Panc1 (cell line): ENCODE measurements around the gene NMNAT3. TPM values are rescaled to one million over a fixed set of nuclear protein-coding genes. Genes with fewer than 3 reads are reported as not detected.

Experiments
- ATAC-seq: fragments of 200-7000 bp; cut with Tn5 transposase; 2 replicates; pipeline ENCODE4 v1.9.1; 2020; ENCODE audit warnings: mild to moderate bottlenecking, moderate library complexity
- BruUV-seq: library from RNA; stranded (reverse); fragments of 400-500 nt; replicated peaks from 2 replicates; lab custom pipeline; 2021; lab: Mats Ljungman, UMichigan
- CTCF ChIA-PET: fragments of 300-600 bp; sonication (Branson Sonifier 250); formaldehyde crosslinking; loops from one replicate; lab custom pipeline; 2022; ENCODE audit warnings: antibody characterized with exemption; lab: Charles Lee
- POLR2A ChIA-PET: fragments of 300-600 bp; sonication (Branson Sonifier 250); formaldehyde crosslinking; loops from one replicate; lab custom pipeline; 2022; ENCODE audit warnings: antibody characterized with exemption; lab: Charles Lee
- DNase-seq: peaks from one replicate; pipeline ENCODE4 v3.0.0-alpha.2; 2010; ENCODE audit warnings: low read depth, low spot score
- H3K27ac ChIP-seq: 2 replicates; pipeline ENCODE4 v1.5.1; 2011; ENCODE audit warnings: mild to moderate bottlenecking, low read length, inconsistent platforms
- H3K27me3 ChIP-seq: fragments of 200-500 bp; sonication (Bioruptor generic); 2 replicates; pipeline ENCODE4 v1.6.0; 2014; ENCODE audit warnings: low read length, inconsistent platforms; ENCODE audit not compliant: control insufficient read depth, insufficient read depth
- H3K36me3 ChIP-seq: fragments of 200-500 bp; sonication (Bioruptor generic); 2 replicates; pipeline ENCODE4 v1.5.1; 2014; ENCODE audit warnings: inconsistent platforms, mild to moderate bottlenecking, low read length, moderate library complexity; ENCODE audit not compliant: control insufficient read depth, insufficient read depth
- H3K4me1 ChIP-seq: 2 replicates; pipeline ENCODE4 v1.5.1; 2011; ENCODE audit warnings: inconsistent platforms, mild to moderate bottlenecking, low read length, moderate library complexity; ENCODE audit not compliant: control insufficient read depth, insufficient read depth
- H3K4me3 ChIP-seq, 2 experiments: 2 replicates each; pipeline ENCODE4 v1.5.1; 2011 to 2012; ENCODE audit warnings: low read depth in 2 of 2, low read length in 2 of 2, mild to moderate bottlenecking in 2 of 2, inconsistent platforms in 1 of 2, moderate library complexity in 1 of 2
- H3K9me3 ChIP-seq: fragments of 200-500 bp; sonication (Bioruptor generic); 2 replicates; pipeline ENCODE4 v1.5.1; 2014; ENCODE audit warnings: low read depth, mild to moderate bottlenecking, inconsistent platforms, low read length, moderate library complexity; ENCODE audit not compliant: control insufficient read depth, insufficient read depth
- POLR2AphosphoS5 ChIP-seq: IDR thresholded peaks from 2 replicates; pipeline ENCODE4 v1.6.1; 2012; ENCODE audit warnings: mild to moderate bottlenecking, low read depth, low read length, moderate library complexity
- SIN3A ChIP-seq: IDR thresholded peaks from 2 replicates; pipeline ENCODE4 v1.6.1; 2012; ENCODE audit warnings: low read depth, mild to moderate bottlenecking, low read length, moderate library complexity, borderline replicate concordance; ENCODE audit not compliant: insufficient read depth
- TCF7L2 ChIP-seq: IDR thresholded peaks from 2 replicates; pipeline ENCODE4 v1.6.1; 2011; ENCODE audit warnings: mild to moderate bottlenecking, low read depth, low read length, inconsistent platforms
- in situ Hi-C: cut with HindIII; loops from 2 replicates; pipeline ENCODE4 v1.10.0; 2016; ENCODE audit warnings: low sequenced_read_pairs, low pct_unique_long_range_greater_than_20kb
- intact Hi-C: fragments of 100-400 bp; cut with micrococcal nuclease; formaldehyde crosslinking; loops from one replicate; pipeline ENCODE4 v1.10.0; 2022; ENCODE audit not compliant: unreplicated experiment
- total RNA-seq: library from RNA; stranded (reverse); gene quantifications from one replicate; pipeline ENCODE4 v1.2.1, GENCODE V29; 2021; ENCODE audit not compliant: unreplicated experiment
- TF ChIP-seq, protein P1 (sequence below), 2 experiments: IDR thresholded peaks; 2 replicates each; pipeline ENCODE4 v1.6.1; 2011 to 2012; ENCODE audit warnings: low read depth in 2 of 2, control low read depth in 1 of 2, low read length in 1 of 2, mild to moderate bottlenecking in 1 of 2, moderate library complexity in 1 of 2; ENCODE audit not compliant: insufficient read depth in 1 of 2
- TF ChIP-seq, protein P2 (sequence below): fragments of 450-650 bp; IDR thresholded peaks from 2 replicates; pipeline ENCODE4 v1.5.1; 2017; ENCODE audit warnings: mild to moderate bottlenecking

The NMNAT3 gene
- total RNA-seq, 1 experiment from 2014 or later, result 1.9 TPM

DNA sequence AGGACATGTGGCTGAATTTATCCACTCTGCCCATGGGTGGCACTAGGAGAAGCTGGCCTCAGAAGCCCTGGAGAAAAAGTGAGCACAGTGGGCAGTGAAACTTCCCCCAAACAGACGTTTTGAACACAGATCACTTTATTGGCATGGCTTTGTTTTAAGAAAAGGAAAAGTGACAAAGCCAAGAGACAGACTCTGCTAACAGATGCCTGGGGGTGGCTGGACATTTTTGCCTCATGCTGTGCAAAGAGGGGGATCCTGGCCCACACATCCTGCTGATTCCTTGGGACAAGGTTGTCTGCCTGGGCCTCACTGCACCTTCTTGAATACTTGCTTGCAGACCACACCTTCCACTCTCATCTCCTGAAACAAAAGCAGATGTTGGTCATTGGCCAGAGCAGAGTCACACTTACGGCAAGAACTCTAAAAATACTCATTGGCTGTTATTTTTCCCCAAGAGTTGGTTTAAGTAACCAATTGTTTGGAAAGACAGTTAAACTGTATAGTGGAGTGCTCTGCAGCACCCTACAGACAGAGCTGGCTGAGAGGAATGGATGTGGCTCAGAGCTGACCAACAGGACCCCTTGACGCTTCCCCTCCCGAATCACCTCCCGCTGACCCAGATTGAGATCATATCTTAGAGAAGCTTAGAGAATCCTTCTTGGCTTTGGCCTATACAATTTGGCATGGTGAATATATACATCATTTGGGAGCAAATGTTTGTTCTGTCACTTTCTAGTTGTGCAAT lies 160.3 kb downstream of the NMNAT3 start:
- BruUV-seq, result no TSS peak
- in situ Hi-C loops, result no loop called here
- no peak overlapping the region for H3K27ac ChIP-seq
- intact Hi-C loops, result no loop called here
- no peaks in the 10 kb centered on the region for H3K36me3 ChIP-seq
- TF ChIP-seq, protein P1, sequence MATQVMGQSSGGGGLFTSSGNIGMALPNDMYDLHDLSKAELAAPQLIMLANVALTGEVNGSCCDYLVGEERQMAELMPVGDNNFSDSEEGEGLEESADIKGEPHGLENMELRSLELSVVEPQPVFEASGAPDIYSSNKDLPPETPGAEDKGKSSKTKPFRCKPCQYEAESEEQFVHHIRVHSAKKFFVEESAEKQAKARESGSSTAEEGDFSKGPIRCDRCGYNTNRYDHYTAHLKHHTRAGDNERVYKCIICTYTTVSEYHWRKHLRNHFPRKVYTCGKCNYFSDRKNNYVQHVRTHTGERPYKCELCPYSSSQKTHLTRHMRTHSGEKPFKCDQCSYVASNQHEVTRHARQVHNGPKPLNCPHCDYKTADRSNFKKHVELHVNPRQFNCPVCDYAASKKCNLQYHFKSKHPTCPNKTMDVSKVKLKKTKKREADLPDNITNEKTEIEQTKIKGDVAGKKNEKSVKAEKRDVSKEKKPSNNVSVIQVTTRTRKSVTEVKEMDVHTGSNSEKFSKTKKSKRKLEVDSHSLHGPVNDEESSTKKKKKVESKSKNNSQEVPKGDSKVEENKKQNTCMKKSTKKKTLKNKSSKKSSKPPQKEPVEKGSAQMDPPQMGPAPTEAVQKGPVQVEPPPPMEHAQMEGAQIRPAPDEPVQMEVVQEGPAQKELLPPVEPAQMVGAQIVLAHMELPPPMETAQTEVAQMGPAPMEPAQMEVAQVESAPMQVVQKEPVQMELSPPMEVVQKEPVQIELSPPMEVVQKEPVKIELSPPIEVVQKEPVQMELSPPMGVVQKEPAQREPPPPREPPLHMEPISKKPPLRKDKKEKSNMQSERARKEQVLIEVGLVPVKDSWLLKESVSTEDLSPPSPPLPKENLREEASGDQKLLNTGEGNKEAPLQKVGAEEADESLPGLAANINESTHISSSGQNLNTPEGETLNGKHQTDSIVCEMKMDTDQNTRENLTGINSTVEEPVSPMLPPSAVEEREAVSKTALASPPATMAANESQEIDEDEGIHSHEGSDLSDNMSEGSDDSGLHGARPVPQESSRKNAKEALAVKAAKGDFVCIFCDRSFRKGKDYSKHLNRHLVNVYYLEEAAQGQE (IDR thresholded peaks at IDR 0.05; ENCODE audit: insufficient read depth in 1 of 2, low read depth in 2 of 2, low read length in 1 of 2), result no peak
- TF ChIP-seq TCF7L2 (no peak), SIN3A (no peak), POLR2AphosphoS5 (no peak)
- TF ChIP-seq, protein P2, sequence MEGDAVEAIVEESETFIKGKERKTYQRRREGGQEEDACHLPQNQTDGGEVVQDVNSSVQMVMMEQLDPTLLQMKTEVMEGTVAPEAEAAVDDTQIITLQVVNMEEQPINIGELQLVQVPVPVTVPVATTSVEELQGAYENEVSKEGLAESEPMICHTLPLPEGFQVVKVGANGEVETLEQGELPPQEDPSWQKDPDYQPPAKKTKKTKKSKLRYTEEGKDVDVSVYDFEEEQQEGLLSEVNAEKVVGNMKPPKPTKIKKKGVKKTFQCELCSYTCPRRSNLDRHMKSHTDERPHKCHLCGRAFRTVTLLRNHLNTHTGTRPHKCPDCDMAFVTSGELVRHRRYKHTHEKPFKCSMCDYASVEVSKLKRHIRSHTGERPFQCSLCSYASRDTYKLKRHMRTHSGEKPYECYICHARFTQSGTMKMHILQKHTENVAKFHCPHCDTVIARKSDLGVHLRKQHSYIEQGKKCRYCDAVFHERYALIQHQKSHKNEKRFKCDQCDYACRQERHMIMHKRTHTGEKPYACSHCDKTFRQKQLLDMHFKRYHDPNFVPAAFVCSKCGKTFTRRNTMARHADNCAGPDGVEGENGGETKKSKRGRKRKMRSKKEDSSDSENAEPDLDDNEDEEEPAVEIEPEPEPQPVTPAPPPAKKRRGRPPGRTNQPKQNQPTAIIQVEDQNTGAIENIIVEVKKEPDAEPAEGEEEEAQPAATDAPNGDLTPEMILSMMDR, result no peak
- H3K4me3 ChIP-seq, result no peak overlapping the region
- CTCF ChIA-PET, result interaction anchor here (0.5 to 0.6 kb wide), 2 partner anchors 362 to 1411 kb away, joined by 3 read pairs; no protein-coding TSS in a partner anchor
- no peaks in the 10 kb centered on the region for H3K4me1 ChIP-seq
- ATAC-seq (no peak), DNase-seq (no peak)
- no peaks in the 10 kb centered on the region for H3K27me3 ChIP-seq
- POLR2A ChIA-PET, result no interaction called here
- no peaks in the 10 kb centered on the region for H3K9me3 ChIP-seq

DNA sequence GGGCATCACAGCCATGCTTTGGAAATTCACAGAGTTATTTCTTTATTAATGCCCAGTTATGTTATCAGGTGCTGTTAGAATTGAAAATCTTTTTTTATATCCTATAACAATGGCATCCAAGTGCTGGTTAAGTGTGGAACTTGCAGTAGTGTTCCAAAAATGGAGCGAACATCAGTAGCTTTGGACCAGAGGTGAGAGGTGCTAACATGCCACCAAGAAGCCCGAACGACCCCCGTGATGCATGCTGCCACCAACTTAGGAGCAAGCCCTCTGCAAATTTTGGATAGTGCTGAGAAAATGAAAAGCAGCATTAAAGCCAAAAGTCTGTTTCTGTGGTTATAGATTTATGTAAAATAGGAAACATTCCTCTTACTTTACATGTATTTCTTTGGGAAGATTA lies 163.0 kb downstream of the NMNAT3 start:
- Histone ChIP-seq H3K4me1 (no peaks in the 10 kb centered on the region), H3K27me3 (no peaks in the 10 kb centered on the region), H3K9me3 (no peaks in the 10 kb centered on the region), H3K27ac (no peak overlapping the region), H3K4me3 (no peak overlapping the region), H3K36me3 (no peaks in the 10 kb centered on the region)
- DNase-seq (no peak), ATAC-seq (no peak)
- intact Hi-C loops (no loop called here), in situ Hi-C loops (no loop called here)
- ChIA-PET POLR2A (no interaction called here), CTCF (no interaction called here)
- TF ChIP-seq SIN3A, result no peak
- TF ChIP-seq, protein P1 (IDR thresholded peaks at IDR 0.05; ENCODE audit: insufficient read depth in 1 of 2, low read depth in 2 of 2, low read length in 1 of 2), result no peak
- TF ChIP-seq, protein P2, result no peak
- TF ChIP-seq TCF7L2, result no peak
- TF ChIP-seq POLR2AphosphoS5, result no peak
- BruUV-seq, result no TSS peak
